H9 (cell line): ENCODE results near the gene CBY3. TPM values are rescaled to one million over a fixed set of nuclear protein-coding genes. Genes with fewer than 3 reads are reported as not detected.

Source experiments
- DNase-seq: peaks from one replicate; pipeline ENCODE4 v3.0.0-alpha.2; 2017
- H2AFZ ChIP-seq: one replicate; pipeline ENCODE4 v1.6.1; 2013; ENCODE audit warnings: mild to moderate bottlenecking, low read length, control low read depth, moderate library complexity
- H2AK5ac ChIP-seq: 2 replicates; pipeline ENCODE4 v1.6.1; 2013; ENCODE audit warnings: low read length, control low read depth, mixed read lengths; ENCODE audit not compliant: insufficient read length
- H2BK120ac ChIP-seq: one replicate; pipeline ENCODE4 v1.6.1; 2013; ENCODE audit warnings: low read depth, mild to moderate bottlenecking, low read length, control low read depth, inconsistent platforms; ENCODE audit not compliant: poor library complexity, severe bottlenecking
- H2BK12ac ChIP-seq: 2 replicates; pipeline ENCODE4 v1.6.1; 2013; ENCODE audit warnings: low read length, control low read depth, mixed read lengths, low read depth; ENCODE audit not compliant: insufficient read length
- H2BK15ac ChIP-seq: 2 replicates; pipeline ENCODE4 v1.6.1; 2013; ENCODE audit warnings: low read depth, low read length, control low read depth
- H2BK20ac ChIP-seq: one replicate; pipeline ENCODE4 v1.6.1; 2013; ENCODE audit warnings: low read depth, mild to moderate bottlenecking, low read length, control low read depth, inconsistent platforms; ENCODE audit not compliant: poor library complexity, severe bottlenecking
- H2BK5ac ChIP-seq: 2 replicates; pipeline ENCODE4 v1.6.1; 2013; ENCODE audit warnings: low read length, control low read depth, mixed read lengths; ENCODE audit not compliant: insufficient read length
- H3K14ac ChIP-seq: 2 replicates; pipeline ENCODE4 v1.6.1; 2013; ENCODE audit warnings: low read length, control low read depth; ENCODE audit not compliant: insufficient read depth
- H3K18ac ChIP-seq: 2 replicates; pipeline ENCODE4 v1.6.1; 2013; ENCODE audit warnings: low read depth, mild to moderate bottlenecking, mixed read lengths, low read length, control low read depth; ENCODE audit not compliant: insufficient read length
- H3K23ac ChIP-seq: 2 replicates; pipeline ENCODE4 v1.6.1; 2013; ENCODE audit warnings: low read length, control low read depth, mixed read lengths, low read depth; ENCODE audit not compliant: insufficient read length
- H3K23me2 ChIP-seq: 2 replicates; pipeline ENCODE4 v1.6.1; 2013; ENCODE audit warnings: low read depth, mild to moderate bottlenecking, mixed read lengths, low read length, control low read depth; ENCODE audit not compliant: insufficient read length, poor library complexity, severe bottlenecking
- H3K27ac ChIP-seq: 2 replicates; pipeline ENCODE4 v1.5.1; 2013; ENCODE audit warnings: low read length, control low read depth, mixed read lengths, low read depth; ENCODE audit not compliant: insufficient read length
- H3K27me3 ChIP-seq: 2 replicates; pipeline ENCODE4 v1.6.1; 2013; ENCODE audit warnings: low read length, control low read depth, inconsistent platforms; ENCODE audit not compliant: insufficient read depth
- H3K4ac ChIP-seq: 2 replicates; pipeline ENCODE4 v1.6.1; 2013; ENCODE audit warnings: low read depth, mild to moderate bottlenecking, control low read depth, inconsistent platforms, low read length, moderate library complexity
- H3K4me1 ChIP-seq: 2 replicates; pipeline ENCODE4 v1.6.1; 2013; ENCODE audit warnings: low read length, control low read depth, inconsistent platforms; ENCODE audit not compliant: insufficient read depth
- H3K4me2 ChIP-seq: 2 replicates; pipeline ENCODE4 v1.6.1; 2013; ENCODE audit warnings: low read length, control low read depth, mixed read lengths; ENCODE audit not compliant: insufficient read length, insufficient read depth
- H3K56ac ChIP-seq: 2 replicates; pipeline ENCODE4 v1.6.1; 2013; ENCODE audit warnings: low read depth, mild to moderate bottlenecking, mixed read lengths, low read length, control low read depth; ENCODE audit not compliant: insufficient read length
- H3K79me1 ChIP-seq: 2 replicates; pipeline ENCODE4 v1.6.1; 2013; ENCODE audit warnings: low read depth, mild to moderate bottlenecking, moderate library complexity, low read length, control low read depth, inconsistent platforms; ENCODE audit not compliant: insufficient read depth, poor library complexity, severe bottlenecking
- H3K79me2 ChIP-seq: 2 replicates; pipeline ENCODE4 v1.6.1; 2013; ENCODE audit warnings: low read length, control low read depth, inconsistent platforms; ENCODE audit not compliant: insufficient read depth
- H3K9ac ChIP-seq: 2 replicates; pipeline ENCODE4 v1.6.1; 2013; ENCODE audit warnings: low read length, control low read depth, mixed read lengths; ENCODE audit not compliant: insufficient read length; ENCODE audit errors: extremely low read depth
- H3K9me3 ChIP-seq: one replicate; pipeline ENCODE4 v1.6.1; 2013; ENCODE audit warnings: low read depth, low read length, inconsistent platforms; ENCODE audit not compliant: control insufficient read depth
- H3T11ph ChIP-seq: one replicate; pipeline ENCODE4 v1.6.1; 2013; ENCODE audit warnings: mild to moderate bottlenecking, low read length, control low read depth, inconsistent platforms
- H4K20me1 ChIP-seq: one replicate; pipeline ENCODE4 v1.6.1; 2013; ENCODE audit not compliant: control insufficient read depth, insufficient read length, insufficient read depth
- H4K5ac ChIP-seq: 2 replicates; pipeline ENCODE4 v1.6.1; 2013; ENCODE audit warnings: low read depth, mild to moderate bottlenecking, mixed read lengths, low read length, control low read depth; ENCODE audit not compliant: insufficient read length
- H4K8ac ChIP-seq: replicated peaks from 2 replicates; pipeline ENCODE4 v1.6.1; 2013; ENCODE audit warnings: low read length, control low read depth, mixed read lengths, low read depth; ENCODE audit not compliant: insufficient read length
- H4K91ac ChIP-seq: 2 replicates; pipeline ENCODE4 v1.6.1; 2013; ENCODE audit warnings: low read depth, mild to moderate bottlenecking, moderate library complexity, mixed read lengths, low read length, control low read depth; ENCODE audit not compliant: insufficient read length
- H3K27ac Mint-ChIP-seq, 3 experiments: 2 replicates in 2 of 3; 3 replicates in 1 of 3; pipeline ENCODE4 v1.8.0; 2020 to 2021; ENCODE audit warnings: mixed read lengths in 3 of 3, mild to moderate bottlenecking in 1 of 3, moderate library complexity in 1 of 3
- H3K27me3 Mint-ChIP-seq: 2 replicates; pipeline ENCODE4 v1.8.0; 2021; ENCODE audit warnings: low read depth, mild to moderate bottlenecking, moderate library complexity, mixed read lengths
- H3K36me3 Mint-ChIP-seq, 3 experiments: 2 replicates in 2 of 3; 3 replicates in 1 of 3; pipeline ENCODE4 v1.8.0; 2020 to 2021; ENCODE audit warnings: low read depth in 3 of 3, mixed read lengths in 3 of 3; ENCODE audit not compliant: insufficient read depth in 1 of 3
- H3K4me1 Mint-ChIP-seq, 2 experiments: 2 replicates each; pipeline ENCODE4 v1.8.0; 2020; ENCODE audit warnings: mixed read lengths in 2 of 2
- H3K4me3 Mint-ChIP-seq, 2 experiments: 2 replicates in 1 of 2; 3 replicates in 1 of 2; pipeline ENCODE4 v1.8.0; 2020 to 2021; ENCODE audit warnings: mild to moderate bottlenecking in 2 of 2, mixed read lengths in 2 of 2, moderate library complexity in 1 of 2
- H3K9me3 Mint-ChIP-seq, 2 experiments: 2 replicates in 1 of 2; 3 replicates in 1 of 2; pipeline ENCODE4 v1.8.0; 2020; ENCODE audit warnings: mild to moderate bottlenecking in 2 of 2, mixed read lengths in 2 of 2, moderate library complexity in 1 of 2
- CTCF ChIP-seq: fragments of 200-600 bp; sonication (generic); conservative IDR thresholded peaks from 3 replicates; pipeline ENCODE4 v1.8.0; 2021; ENCODE audit warnings: antibody characterized with exemption, mild to moderate bottlenecking
- WGBS: extraction: QIAGEN DNeasy Blood & Tissue Kit; methylation state at CpG from one replicate; pipeline ENCODE4 v1.1.7; 2013; ENCODE audit warnings: missing lambda C conversion rate, low lambda C conversion rate, mixed read lengths; ENCODE audit not compliant: insufficient read length; ENCODE audit errors: extremely low coverage; 5-methylcytosine and 5-hydroxymethylcytosine counted together
- total RNA-seq: library from RNA; stranded (reverse); gene quantifications from 2 replicates; pipeline ENCODE4 v1.2.1, GENCODE V29; 2021

The CBY3 gene
- total RNA-seq, 1 experiment from 2014 or later = 0.50 TPM

- Histone ChIP-seq H3T11ph (no peak overlapping the region), H3K27me3 (no peaks in the 10 kb centered on the region), H4K91ac (peak overlapping the region; percentile 93), H3K27ac (no peak overlapping the region), H3K79me1 (no peaks in the 10 kb centered on the region), H3K9ac (peak overlapping the region; percentile 98), H3K56ac (no peak overlapping the region), H3K9me3 (no peaks in the 10 kb centered on the region), H3K79me2 (peaks cover 39% of the 10 kb centered on the region), H3K23ac (no peak overlapping the region), H3K4ac (no peak overlapping the region), H4K5ac (no peak overlapping the region), H2AK5ac (no peak overlapping the region), H2BK15ac (no peak overlapping the region), H3K23me2 (peaks cover 7% of the 10 kb centered on the region), H3K14ac (peak overlapping the region; percentile 97; the same call in 1 of the 2 replicates), H2BK20ac (no peak overlapping the region), H3K4me2 (peak overlapping the region; percentile 81), H4K20me1 (no peaks in the 10 kb centered on the region), H3K18ac (no peak overlapping the region), H4K8ac (no peak overlapping the region), H3K4me1 (peaks cover 7% of the 10 kb centered on the region; the same call in 1 of the 2 replicates), H2BK5ac (no peak overlapping the region), H2BK120ac (no peak overlapping the region), H2AFZ (no peak overlapping the region), H2BK12ac (no peak overlapping the region)
- no peaks in the 10 kb centered on the region for H3K27me3 Mint-ChIP-seq
- H3K4me1 Mint-ChIP-seq = peaks cover 27 to 41% of the 10 kb centered on the region in 2 experiments
- no peak for TF ChIP-seq CTCF
- peak overlapping the region; percentile 92 to 99 for H3K4me3 Mint-ChIP-seq
- no peak for DNase-seq
- peaks cover 33 to 47% (median 34%) of the 10 kb centered on the region in 3 experiments for H3K36me3 Mint-ChIP-seq
- H3K9me3 Mint-ChIP-seq = peaks cover 0 to 6% of the 10 kb centered on the region in 2 experiments; a peak in 3 of 5 replicates
- H3K27ac Mint-ChIP-seq = peak overlapping the region; percentile 87 to 99 (median 95)
- no CpG with 5 or more reads among the region's 19 CpGs for WGBS
These were observed 18.9 kb upstream of the CBY3 start for GRCh38 chr5:179699616-179700237.
